ENCODE results near the gene NDUFB4. TPM values are rescaled to one million over a fixed set of nuclear protein-coding genes. Genes with fewer than 3 reads are reported as not detected.

The NDUFB4 gene
- total RNA-seq, 4 donors from 2014 or later = 44.1 to 58.8 (median 49.7) TPM

DNA sequence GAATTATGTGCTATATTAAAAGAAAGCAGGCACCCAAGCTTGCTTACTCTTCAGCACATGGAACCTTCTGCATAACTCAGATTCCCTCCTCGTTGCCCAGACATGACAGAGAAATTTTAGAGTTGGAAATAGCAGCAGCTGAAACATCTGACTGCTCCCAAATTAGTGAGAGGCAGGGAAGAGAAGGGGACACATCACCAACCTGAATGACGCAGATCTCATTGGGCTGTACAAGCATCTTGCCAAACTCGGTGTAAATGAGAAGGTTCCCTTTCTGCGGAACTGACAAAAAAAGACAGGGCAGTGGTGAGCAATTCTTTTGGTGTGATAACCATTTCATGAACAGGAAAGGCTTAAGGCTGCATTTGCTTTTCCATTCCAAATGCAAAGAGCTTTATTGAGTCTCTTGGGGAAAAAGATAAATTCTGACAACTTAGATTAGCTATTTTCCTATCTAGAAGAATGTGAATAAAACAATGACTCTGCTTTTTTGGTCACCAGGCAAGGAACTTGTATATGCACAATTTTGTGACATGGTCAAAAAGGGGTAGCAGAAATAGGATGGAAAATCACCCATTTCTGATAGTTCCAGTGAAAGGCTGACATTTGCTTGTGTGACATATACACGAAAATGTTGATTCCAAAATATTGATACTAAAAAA is 50.8 kb downstream of the NDUFB4 start:
- H3K4me3 ChIP-seq = no peak overlapping the region
- H3K27ac ChIP-seq = no peak overlapping the region
- DNase-seq (ENCODE audit: low spot score in 2 of 2) = no peak
- peaks cover 0 to 4% (median 0%) of the 10 kb centered on the region in 4 donors for H3K4me1 ChIP-seq
- 75 to 76% methylated on average over 5 of the region's 5 CpGs for whole genome bisulfite sequencing, 2 donors
- no peaks in the 10 kb centered on the region for H3K27me3 ChIP-seq
- TF ChIP-seq EP300 (IDR thresholded peaks at IDR 0.05) (no peak), POLR2A (IDR thresholded peaks at IDR 0.05) (no peak)
- TF ChIP-seq, protein P1, sequence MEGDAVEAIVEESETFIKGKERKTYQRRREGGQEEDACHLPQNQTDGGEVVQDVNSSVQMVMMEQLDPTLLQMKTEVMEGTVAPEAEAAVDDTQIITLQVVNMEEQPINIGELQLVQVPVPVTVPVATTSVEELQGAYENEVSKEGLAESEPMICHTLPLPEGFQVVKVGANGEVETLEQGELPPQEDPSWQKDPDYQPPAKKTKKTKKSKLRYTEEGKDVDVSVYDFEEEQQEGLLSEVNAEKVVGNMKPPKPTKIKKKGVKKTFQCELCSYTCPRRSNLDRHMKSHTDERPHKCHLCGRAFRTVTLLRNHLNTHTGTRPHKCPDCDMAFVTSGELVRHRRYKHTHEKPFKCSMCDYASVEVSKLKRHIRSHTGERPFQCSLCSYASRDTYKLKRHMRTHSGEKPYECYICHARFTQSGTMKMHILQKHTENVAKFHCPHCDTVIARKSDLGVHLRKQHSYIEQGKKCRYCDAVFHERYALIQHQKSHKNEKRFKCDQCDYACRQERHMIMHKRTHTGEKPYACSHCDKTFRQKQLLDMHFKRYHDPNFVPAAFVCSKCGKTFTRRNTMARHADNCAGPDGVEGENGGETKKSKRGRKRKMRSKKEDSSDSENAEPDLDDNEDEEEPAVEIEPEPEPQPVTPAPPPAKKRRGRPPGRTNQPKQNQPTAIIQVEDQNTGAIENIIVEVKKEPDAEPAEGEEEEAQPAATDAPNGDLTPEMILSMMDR (IDR thresholded peaks at IDR 0.05) = no peak
- no peaks in the 10 kb centered on the region for H3K36me3 ChIP-seq
- no peaks in the 10 kb centered on the region for H3K9me3 ChIP-seq

DNA sequence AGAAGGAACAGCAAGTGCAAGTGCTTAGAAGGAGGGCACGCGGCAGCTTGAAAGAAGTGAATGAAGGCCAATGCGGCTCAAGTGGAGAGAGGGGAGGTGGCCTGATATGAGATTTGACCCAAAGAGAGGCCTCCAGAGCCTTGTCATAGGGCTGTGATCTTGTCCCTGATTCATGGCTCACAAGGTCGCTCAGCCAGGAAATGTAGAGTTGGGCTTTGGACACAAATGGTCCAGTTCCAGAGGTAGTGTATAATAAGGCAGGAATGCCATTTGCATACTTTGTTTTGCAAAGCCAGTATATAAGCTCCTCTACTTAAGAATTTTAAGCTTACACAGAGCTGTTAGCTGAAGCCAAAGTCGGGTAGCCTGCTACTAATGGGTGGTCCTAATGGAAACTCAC is 52.2 kb downstream of the NDUFB4 start:
- H3K36me3 ChIP-seq = no peaks in the 10 kb centered on the region
- 79 to 91% methylated on average over 5 of the region's 5 CpGs for WGBS, 2 donors
- H3K27me3 ChIP-seq = no peaks in the 10 kb centered on the region
- no peak overlapping the region for H3K4me3 ChIP-seq
- H3K9me3 ChIP-seq = no peaks in the 10 kb centered on the region
- no peak for DNase-seq (ENCODE audit: low spot score in 2 of 2)
- H3K4me1 ChIP-seq = peaks cover 0 to 4% (median 0%) of the 10 kb centered on the region in 4 donors
- H3K27ac ChIP-seq = no peak overlapping the region
- TF ChIP-seq POLR2A (IDR thresholded peaks at IDR 0.05) (no peak), EP300 (IDR thresholded peaks at IDR 0.05) (no peak)
- TF ChIP-seq, protein P1 (IDR thresholded peaks at IDR 0.05) = no peak

DNA sequence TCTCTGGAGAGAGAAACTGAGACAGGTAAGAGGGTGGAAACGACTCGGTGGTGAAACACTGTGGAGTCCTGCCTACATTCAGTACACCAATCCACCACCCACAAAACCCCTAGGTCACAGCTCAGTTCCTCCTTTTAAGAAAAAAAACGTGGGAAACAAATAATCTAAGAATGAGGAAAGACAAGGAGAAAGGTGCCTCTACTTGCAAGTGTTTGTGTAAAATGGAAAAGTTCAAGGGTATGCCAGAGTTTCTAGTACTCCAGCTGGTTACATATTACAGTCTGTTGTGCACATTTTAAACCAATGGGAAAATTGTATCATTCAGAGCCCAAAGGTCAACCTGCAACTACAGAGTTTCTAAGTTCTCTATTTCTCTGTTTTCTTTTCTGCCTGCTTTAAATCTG is 53.7 kb downstream of the NDUFB4 start:
- TF ChIP-seq EP300 (IDR thresholded peaks at IDR 0.05) = no peak
- no peak for TF ChIP-seq POLR2A (IDR thresholded peaks at IDR 0.05)
- TF ChIP-seq, protein P1 (IDR thresholded peaks at IDR 0.05) = no peak
- H3K36me3 ChIP-seq = no peaks in the 10 kb centered on the region
- no peaks in the 10 kb centered on the region for H3K9me3 ChIP-seq
- 68 to 72% methylated on average over 3 of the region's 3 CpGs for WGBS, 2 donors
- peaks cover 0 to 4% (median 0%) of the 10 kb centered on the region in 4 donors for H3K4me1 ChIP-seq
- H3K27ac ChIP-seq = no peak overlapping the region
- no peaks in the 10 kb centered on the region for H3K27me3 ChIP-seq
- H3K4me3 ChIP-seq = no peak overlapping the region
- no peak for DNase-seq (ENCODE audit: low spot score in 2 of 2)

DNA sequence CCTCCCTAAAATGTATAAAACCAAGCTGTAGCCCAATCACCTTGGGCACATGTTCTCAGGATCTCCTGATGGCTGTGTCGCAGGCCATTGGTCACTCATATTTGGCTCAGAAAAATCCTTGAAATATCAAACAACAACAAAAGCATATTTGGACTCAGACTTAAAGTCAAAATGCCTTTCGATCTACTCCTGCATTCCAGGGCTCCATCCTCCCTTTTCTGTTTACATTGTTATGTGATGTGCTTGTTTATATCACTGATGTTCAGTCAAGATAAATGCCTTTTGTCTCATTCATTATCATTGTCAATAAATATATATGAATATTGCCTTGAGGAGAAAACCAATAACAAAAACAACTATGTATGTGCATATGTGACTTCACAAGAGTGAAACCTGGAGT is 54.2 kb downstream of the NDUFB4 start:
- TF ChIP-seq POLR2A (IDR thresholded peaks at IDR 0.05) (no peak), EP300 (IDR thresholded peaks at IDR 0.05) (no peak)
- no peak overlapping the region for H3K27ac ChIP-seq
- H3K4me3 ChIP-seq = no peak overlapping the region
- no peaks in the 10 kb centered on the region for H3K9me3 ChIP-seq
- H3K4me1 ChIP-seq = peaks cover 0 to under 1% (median 0%) of the 10 kb centered on the region in 4 donors
- WGBS, 2 donors = 86 to 88% methylated on average over 2 of the region's 2 CpGs
- no peak for DNase-seq (ENCODE audit: low spot score in 2 of 2)
- H3K36me3 ChIP-seq = no peaks in the 10 kb centered on the region
- no peaks in the 10 kb centered on the region for H3K27me3 ChIP-seq

Other genes starting within 250 kb of the NDUFB4 start
- 10 to 100 TPM; 36.6 to 53.2 (median 44.0) TPM for gene LRRC58, start 247.0 kb upstream of the NDUFB4 start, total RNA-seq
- gene FSTL1, start 145.3 kb upstream of the NDUFB4 start, total RNA-seq = 100 to 1,000 TPM; 389 to 942 (median 486) TPM
- gene HGD, start 85.9 kb downstream of the NDUFB4 start, total RNA-seq = not detected
- 10 to 100 TPM; 10.8 to 17.6 (median 15.0) TPM for gene RABL3, start 146.2 kb downstream of the NDUFB4 start, total RNA-seq
- gene GTF2E1, start 146.4 kb downstream of the NDUFB4 start, total RNA-seq = 10 to 100 TPM in 2 of 4 donors, 1 to 10 TPM in 2; 7.6 to 12.2 (median 10.4) TPM